Measurements from ENCODE around the gene LIPC. TPM values are rescaled to one million over a fixed set of nuclear protein-coding genes. Genes with fewer than 3 reads are reported as not detected.

LIPC gene
- polyA plus RNA-seq, 1 of the 3 experiments (the other 2 are of a cell fraction), result not detected

DNA sequence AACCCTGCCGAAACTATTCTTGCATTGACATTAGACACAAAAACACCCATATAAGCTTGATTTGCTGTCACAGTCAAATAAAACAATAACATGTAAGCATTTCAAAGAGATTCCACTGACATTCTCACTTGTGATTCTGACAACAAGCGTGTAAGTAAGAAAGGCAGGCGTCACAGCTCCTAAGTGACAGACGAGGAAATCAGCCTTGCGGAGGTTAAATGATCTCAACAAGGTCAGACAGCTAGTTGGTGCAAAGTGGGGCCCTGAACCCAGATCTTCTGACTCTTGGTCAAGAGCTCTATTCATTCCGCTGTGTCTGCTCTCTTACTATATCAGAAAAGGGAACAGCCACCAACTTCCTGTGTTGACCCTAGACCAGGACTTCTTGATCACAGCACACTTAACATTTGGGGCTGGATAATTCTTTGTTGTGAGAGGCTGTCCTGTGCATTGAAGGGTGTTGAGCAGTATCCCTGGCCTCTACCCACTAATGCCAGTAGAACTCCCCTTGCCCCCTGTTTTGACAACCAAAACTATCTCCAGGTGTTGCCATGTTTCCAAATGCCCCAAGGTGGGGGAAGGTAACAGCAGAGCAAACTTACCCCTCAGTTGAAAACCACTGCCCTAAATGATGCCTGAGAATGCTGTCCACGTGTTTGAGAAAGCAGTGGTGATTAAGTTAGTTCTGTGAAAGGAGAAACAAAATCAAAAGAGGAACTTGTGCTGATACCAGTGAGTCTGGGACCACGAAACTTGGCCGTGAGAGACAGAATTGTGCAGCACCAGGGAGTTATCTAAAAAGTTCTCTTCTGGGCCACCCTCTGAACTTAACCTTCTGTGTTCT is 86.1 kb downstream of the LIPC start (continued):
- TF ChIP-seq, protein P1, sequence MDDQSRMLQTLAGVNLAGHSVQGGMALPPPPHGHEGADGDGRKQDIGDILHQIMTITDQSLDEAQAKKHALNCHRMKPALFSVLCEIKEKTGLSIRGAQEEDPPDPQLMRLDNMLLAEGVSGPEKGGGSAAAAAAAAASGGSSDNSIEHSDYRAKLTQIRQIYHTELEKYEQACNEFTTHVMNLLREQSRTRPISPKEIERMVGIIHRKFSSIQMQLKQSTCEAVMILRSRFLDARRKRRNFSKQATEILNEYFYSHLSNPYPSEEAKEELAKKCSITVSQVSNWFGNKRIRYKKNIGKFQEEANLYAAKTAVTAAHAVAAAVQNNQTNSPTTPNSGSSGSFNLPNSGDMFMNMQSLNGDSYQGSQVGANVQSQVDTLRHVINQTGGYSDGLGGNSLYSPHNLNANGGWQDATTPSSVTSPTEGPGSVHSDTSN (IDR thresholded peaks at IDR 0.05), result no peak
- TF ChIP-seq TCF12 (IDR thresholded peaks at IDR 0.05) (no peak), POLR2AphosphoS5 (IDR thresholded peaks at IDR 0.05; ENCODE audit: low read depth, low read length) (no peak)

DNA sequence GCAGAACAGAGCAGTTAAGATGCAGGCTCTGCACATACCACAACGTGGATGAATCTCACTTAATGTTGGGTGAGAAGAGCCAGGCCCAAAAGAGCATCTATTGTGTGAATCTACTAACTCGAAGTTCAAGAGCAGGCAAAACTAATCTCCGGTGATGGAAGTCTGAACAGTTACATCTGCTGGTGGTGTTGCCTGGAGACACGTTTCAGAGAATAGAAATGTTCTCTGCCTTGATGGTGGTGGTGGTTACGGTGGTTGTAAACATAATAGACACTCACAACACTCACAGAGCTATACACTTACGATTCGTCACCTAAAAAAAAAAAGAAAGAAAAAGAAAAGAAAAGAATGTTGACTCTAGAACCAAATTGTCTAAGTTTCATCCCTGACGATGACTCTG is 86.8 kb downstream of the LIPC start:
- POLR2A ChIA-PET, result no interaction called here
- Histone ChIP-seq H2AFZ (ENCODE audit: low read depth) (no peak overlapping the region), H3K4me2 (no peak overlapping the region), H3K27ac (ENCODE audit: low read depth in 2 of 2, low read length in 1 of 2) (no peak overlapping the region), H3K9me2 (no peaks in the 10 kb centered on the region), H3K4me3 (ENCODE audit: low read depth in 2 of 2, low read length in 1 of 2) (no peak overlapping the region), H3K27me3 (ENCODE audit: insufficient read depth) (no peaks in the 10 kb centered on the region), H3K79me2 (ENCODE audit: insufficient read depth) (no peaks in the 10 kb centered on the region), H3K36me3 (replicated peaks in 1 of 2; ENCODE audit: control insufficient read depth in 1 of 2, insufficient read depth in 2 of 2, low read length in 1 of 2) (no peaks in the 10 kb centered on the region), H3K9me3 (no peaks in the 10 kb centered on the region), H3K9ac (no peak overlapping the region), H4K20me1 (ENCODE audit: insufficient read depth) (no peaks in the 10 kb centered on the region), H3F3A (replicated peaks; ENCODE audit: insufficient read depth) (no peaks in the 10 kb centered on the region), H3K4me1 (ENCODE audit: control insufficient read depth in 1 of 2, insufficient read depth in 2 of 2, low read depth in 1 of 2, low read length in 1 of 2) (peaks cover 7 to 9% of the 10 kb centered on the region in 2 experiments; a peak in 2 of 4 replicates)
- 72% methylated on average over 6 of the region's 8 CpGs for WGBS (ENCODE audit: low lambda C conversion rate)
- TF ChIP-seq EP300 (IDR thresholded peaks at IDR 0.05; ENCODE audit: borderline replicate concordance in 1 of 2, low read depth in 1 of 2, low read length in 1 of 2) (no peak), JUND (IDR thresholded peaks at IDR 0.05) (no peak), SIN3A (IDR thresholded peaks at IDR 0.05; ENCODE audit: borderline replicate concordance, low read depth, low read length) (no peak), TCF12 (IDR thresholded peaks at IDR 0.05) (no peak), RCOR1 (IDR thresholded peaks at IDR 0.05; ENCODE audit: low read length) (no peak), TEAD4 (IDR thresholded peaks at IDR 0.05; ENCODE audit: borderline replicate concordance, insufficient read depth) (no peak), CHD2 (IDR thresholded peaks at IDR 0.05; ENCODE audit: low read length, partially characterized antibody) (no peak), ELF1 (IDR thresholded peaks at IDR 0.05) (no peak), FOXJ3 (CRISPR knock-in tag; IDR thresholded peaks at IDR 0.05) (no peak), SMC3 (IDR thresholded peaks at IDR 0.05; ENCODE audit: low read depth, low read length) (no peak), EZH2phosphoT487 (IDR thresholded peaks at IDR 0.05; ENCODE audit: borderline replicate concordance, low read depth) (no peak), NRF1 (IDR thresholded peaks at IDR 0.05; ENCODE audit: low read depth, low read length) (no peak), YY1 (IDR thresholded peaks at IDR 0.05; ENCODE audit: low read depth) (no peak), RAD21 (IDR thresholded peaks at IDR 0.05; ENCODE audit: low read length) (no peak), GABPA (IDR thresholded peaks at IDR 0.05; ENCODE audit: low read depth) (no peak)
- TF ChIP-seq, protein P2, sequence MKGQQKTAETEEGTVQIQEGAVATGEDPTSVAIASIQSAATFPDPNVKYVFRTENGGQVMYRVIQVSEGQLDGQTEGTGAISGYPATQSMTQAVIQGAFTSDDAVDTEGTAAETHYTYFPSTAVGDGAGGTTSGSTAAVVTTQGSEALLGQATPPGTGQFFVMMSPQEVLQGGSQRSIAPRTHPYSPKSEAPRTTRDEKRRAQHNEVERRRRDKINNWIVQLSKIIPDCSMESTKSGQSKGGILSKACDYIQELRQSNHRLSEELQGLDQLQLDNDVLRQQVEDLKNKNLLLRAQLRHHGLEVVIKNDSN (IDR thresholded peaks at IDR 0.05; ENCODE audit: borderline replicate concordance, low read depth), result no peak
- TF ChIP-seq, protein P1 (IDR thresholded peaks at IDR 0.05), result no peak
- TF ChIP-seq, protein P3, sequence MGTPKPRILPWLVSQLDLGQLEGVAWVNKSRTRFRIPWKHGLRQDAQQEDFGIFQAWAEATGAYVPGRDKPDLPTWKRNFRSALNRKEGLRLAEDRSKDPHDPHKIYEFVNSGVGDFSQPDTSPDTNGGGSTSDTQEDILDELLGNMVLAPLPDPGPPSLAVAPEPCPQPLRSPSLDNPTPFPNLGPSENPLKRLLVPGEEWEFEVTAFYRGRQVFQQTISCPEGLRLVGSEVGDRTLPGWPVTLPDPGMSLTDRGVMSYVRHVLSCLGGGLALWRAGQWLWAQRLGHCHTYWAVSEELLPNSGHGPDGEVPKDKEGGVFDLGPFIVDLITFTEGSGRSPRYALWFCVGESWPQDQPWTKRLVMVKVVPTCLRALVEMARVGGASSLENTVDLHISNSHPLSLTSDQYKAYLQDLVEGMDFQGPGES (IDR thresholded peaks at IDR 0.05; ENCODE audit: low read depth, low read length), result no peak
- no peak for DNase-seq
- CTCF ChIA-PET, result no interaction called here
